Astrocyte (in vitro differentiated cells and primary cell): Measurements from ENCODE around the gene CHEK2.

Experiments
- EZH2 ChIP-seq: IDR thresholded peaks from 2 replicates; pipeline ENCODE4 v1.6.1; 2012; ENCODE audit warnings: mild to moderate bottlenecking, low read length, inconsistent platforms; ENCODE audit not compliant: insufficient read depth
- TF ChIP-seq, protein P1 (sequence below): IDR thresholded peaks from 2 replicates; pipeline ENCODE4 v1.5.1; 2011; ENCODE audit warnings: low read depth, mild to moderate bottlenecking, inconsistent platforms, low read length, moderate library complexity; ENCODE audit not compliant: insufficient read depth

DNA sequence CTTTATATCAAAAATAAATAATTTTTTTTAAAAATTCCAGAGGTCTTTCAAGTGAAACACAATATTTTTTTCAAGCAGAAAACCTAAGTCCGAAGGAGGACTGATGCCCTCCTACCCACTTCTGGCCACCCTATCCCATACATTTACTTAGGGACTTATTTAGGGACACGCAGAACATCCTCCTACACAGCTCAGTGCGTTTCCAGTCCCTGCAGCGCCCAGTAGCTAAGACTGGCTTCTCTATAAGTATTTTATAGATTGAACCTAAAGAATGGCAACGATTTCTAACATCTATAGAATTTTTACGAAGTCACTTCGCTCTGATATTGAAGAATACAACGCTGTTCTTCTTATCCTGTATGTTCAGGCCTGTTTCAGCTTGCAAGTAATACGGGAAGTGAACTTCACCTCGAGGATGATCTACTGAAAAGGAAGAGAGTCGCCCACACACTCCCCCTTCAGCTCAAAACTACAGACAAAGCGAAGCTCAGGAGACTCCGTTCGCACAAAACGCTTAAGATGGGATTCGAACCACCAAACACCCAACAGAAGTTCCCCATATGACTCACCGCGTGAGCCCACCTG, 328 bp downstream of the CHEK2 start:
- TF ChIP-seq, protein P1, sequence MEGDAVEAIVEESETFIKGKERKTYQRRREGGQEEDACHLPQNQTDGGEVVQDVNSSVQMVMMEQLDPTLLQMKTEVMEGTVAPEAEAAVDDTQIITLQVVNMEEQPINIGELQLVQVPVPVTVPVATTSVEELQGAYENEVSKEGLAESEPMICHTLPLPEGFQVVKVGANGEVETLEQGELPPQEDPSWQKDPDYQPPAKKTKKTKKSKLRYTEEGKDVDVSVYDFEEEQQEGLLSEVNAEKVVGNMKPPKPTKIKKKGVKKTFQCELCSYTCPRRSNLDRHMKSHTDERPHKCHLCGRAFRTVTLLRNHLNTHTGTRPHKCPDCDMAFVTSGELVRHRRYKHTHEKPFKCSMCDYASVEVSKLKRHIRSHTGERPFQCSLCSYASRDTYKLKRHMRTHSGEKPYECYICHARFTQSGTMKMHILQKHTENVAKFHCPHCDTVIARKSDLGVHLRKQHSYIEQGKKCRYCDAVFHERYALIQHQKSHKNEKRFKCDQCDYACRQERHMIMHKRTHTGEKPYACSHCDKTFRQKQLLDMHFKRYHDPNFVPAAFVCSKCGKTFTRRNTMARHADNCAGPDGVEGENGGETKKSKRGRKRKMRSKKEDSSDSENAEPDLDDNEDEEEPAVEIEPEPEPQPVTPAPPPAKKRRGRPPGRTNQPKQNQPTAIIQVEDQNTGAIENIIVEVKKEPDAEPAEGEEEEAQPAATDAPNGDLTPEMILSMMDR = no peak
- TF ChIP-seq EZH2 = no peak
